Measurements from ENCODE around the gene PPP1R3D. TPM values are rescaled to one million over a fixed set of nuclear protein-coding genes. Genes with fewer than 3 reads are reported as not detected.

PPP1R3D gene
- total and polyA plus RNA-seq, 10 of the 15 experiments (the other 5 are each of a cell fraction or from before 2014, with no cell fraction given): 0.39 to 4.8 (median 2.9) TPM

DNA sequence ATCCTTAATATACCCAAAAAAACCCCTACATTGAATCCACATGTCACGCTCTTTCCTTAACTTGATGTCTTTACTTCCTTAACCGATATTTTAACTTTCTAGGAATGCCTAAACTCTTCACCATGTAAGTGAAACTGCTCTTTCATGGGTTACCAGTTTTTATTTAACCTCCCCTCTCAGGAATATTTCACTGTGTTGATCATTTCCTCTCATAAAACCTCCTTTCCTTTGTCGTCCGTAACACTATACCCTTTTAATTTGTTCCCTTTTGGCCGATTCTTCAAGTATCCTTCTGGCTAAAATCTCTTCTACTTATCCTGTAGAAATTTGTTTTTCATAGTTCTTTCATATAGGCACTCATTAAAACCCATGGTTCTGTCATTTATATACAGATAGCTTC, 31.2 kb downstream of the PPP1R3D start (continued):
- TF ChIP-seq, protein P1, sequence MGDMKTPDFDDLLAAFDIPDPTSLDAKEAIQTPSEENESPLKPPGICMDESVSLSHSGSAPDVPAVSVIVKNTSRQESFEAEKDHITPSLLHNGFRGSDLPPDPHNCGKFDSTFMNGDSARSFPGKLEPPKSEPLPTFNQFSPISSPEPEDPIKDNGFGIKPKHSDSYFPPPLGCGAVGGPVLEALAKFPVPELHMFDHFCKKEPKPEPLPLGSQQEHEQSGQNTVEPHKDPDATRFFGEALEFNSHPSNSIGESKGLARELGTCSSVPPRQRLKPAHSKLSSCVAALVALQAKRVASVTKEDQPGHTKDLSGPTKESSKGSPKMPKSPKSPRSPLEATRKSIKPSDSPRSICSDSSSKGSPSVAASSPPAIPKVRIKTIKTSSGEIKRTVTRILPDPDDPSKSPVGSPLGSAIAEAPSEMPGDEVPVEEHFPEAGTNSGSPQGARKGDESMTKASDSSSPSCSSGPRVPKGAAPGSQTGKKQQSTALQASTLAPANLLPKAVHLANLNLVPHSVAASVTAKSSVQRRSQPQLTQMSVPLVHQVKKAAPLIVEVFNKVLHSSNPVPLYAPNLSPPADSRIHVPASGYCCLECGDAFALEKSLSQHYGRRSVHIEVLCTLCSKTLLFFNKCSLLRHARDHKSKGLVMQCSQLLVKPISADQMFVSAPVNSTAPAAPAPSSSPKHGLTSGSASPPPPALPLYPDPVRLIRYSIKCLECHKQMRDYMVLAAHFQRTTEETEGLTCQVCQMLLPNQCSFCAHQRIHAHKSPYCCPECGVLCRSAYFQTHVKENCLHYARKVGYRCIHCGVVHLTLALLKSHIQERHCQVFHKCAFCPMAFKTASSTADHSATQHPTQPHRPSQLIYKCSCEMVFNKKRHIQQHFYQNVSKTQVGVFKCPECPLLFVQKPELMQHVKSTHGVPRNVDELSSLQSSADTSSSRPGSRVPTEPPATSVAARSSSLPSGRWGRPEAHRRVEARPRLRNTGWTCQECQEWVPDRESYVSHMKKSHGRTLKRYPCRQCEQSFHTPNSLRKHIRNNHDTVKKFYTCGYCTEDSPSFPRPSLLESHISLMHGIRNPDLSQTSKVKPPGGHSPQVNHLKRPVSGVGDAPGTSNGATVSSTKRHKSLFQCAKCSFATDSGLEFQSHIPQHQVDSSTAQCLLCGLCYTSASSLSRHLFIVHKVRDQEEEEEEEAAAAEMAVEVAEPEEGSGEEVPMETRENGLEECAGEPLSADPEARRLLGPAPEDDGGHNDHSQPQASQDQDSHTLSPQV (IDR thresholded peaks at IDR 0.05): no peak
- no peak for TF ChIP-seq MYB (IDR thresholded peaks at IDR 0.05; ENCODE audit: borderline replicate concordance, low read depth, low read length)
- TF ChIP-seq, protein P2, sequence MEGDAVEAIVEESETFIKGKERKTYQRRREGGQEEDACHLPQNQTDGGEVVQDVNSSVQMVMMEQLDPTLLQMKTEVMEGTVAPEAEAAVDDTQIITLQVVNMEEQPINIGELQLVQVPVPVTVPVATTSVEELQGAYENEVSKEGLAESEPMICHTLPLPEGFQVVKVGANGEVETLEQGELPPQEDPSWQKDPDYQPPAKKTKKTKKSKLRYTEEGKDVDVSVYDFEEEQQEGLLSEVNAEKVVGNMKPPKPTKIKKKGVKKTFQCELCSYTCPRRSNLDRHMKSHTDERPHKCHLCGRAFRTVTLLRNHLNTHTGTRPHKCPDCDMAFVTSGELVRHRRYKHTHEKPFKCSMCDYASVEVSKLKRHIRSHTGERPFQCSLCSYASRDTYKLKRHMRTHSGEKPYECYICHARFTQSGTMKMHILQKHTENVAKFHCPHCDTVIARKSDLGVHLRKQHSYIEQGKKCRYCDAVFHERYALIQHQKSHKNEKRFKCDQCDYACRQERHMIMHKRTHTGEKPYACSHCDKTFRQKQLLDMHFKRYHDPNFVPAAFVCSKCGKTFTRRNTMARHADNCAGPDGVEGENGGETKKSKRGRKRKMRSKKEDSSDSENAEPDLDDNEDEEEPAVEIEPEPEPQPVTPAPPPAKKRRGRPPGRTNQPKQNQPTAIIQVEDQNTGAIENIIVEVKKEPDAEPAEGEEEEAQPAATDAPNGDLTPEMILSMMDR (IDR thresholded peaks at IDR 0.05 in 2 of 3, conservative IDR thresholded peaks at IDR 0.05 in 1 of 3; ENCODE audit: control insufficient read depth in 2 of 3, extremely low read depth in 1 of 3, insufficient read depth in 1 of 3, low read depth in 3 of 3, low read length in 3 of 3): no peak

DNA sequence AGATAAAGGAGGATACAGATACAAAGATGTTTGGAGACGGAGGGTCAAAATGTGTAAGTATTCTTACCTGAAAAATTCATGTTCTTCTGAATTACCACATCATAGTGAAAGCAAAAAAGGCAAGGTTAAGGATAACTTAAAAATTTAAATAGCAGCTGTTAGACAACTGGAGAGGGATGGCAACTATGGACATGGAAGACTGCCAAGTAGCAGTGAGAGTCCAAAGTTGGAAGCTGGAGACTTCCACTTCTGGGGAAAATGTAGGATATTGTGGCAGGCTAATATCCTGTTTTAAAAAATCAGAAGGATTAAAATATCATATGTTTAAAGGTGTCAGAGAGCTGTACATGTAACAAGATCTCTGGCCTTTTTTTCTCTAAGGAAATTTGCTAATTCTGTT, 36.5 kb downstream of the PPP1R3D start:
- no peak overlapping the region for H3K4me2 ChIP-seq (ENCODE audit: control insufficient read depth, insufficient read depth)
- no peaks in the 10 kb centered on the region for H3K27me3 ChIP-seq (replicated peaks in 1 of 2; ENCODE audit: control insufficient read depth in 2 of 2, insufficient read depth in 2 of 2, low read length in 1 of 2)
- no peaks in the 10 kb centered on the region for H3K4me1 ChIP-seq (ENCODE audit: control insufficient read depth, insufficient read depth, low read length)
- ChIA-PET SMC1A (ENCODE audit: uncharacterized antibody, unreplicated experiment) (interaction anchor here (0.5 kb wide), 1 partner anchor 174 kb away, joined by 3 read pairs; no protein-coding TSS in a partner anchor), POLR2A (no interaction called here), CTCF (no interaction called here), RAD21 (ENCODE audit: unreplicated experiment) (no interaction called here)
- no peak overlapping the region for H3K27ac ChIP-seq (ENCODE audit: control insufficient read depth, insufficient read depth)
- DNase-seq (ENCODE audit: low read depth, low spot score): no peak
- in situ Hi-C loops (cut with MboI) (no loop called here), intact Hi-C loops (cut with micrococcal nuclease; ENCODE audit: unreplicated experiment) (no loop called here)
- no peak overlapping the region for H3K9ac ChIP-seq (ENCODE audit: control insufficient read depth, insufficient read depth, low read length)
- H3K4me3 ChIP-seq: no peak overlapping the region
- BruUV-seq (replicated peaks): no TSS peak
- no peaks in the 10 kb centered on the region for H4K20me1 ChIP-seq (ENCODE audit: control insufficient read depth, insufficient read depth)
- H3K36me3 ChIP-seq (ENCODE audit: control insufficient read depth in 2 of 2, insufficient read depth in 2 of 2, low read length in 1 of 2): no peaks in the 10 kb centered on the region
- H3K79me2 ChIP-seq (ENCODE audit: control insufficient read depth, insufficient read depth, low read length): no peaks in the 10 kb centered on the region
- H2AFZ ChIP-seq (ENCODE audit: control insufficient read depth, low read depth, low read length): no peak overlapping the region
- no peak for FAIRE-seq
- no peaks in the 10 kb centered on the region for H3K9me3 ChIP-seq (replicated peaks; ENCODE audit: control insufficient read depth, insufficient read depth, low read length)
- 86% methylated on average over 1 of the region's 1 CpG for WGBS (ENCODE audit: insufficient coverage, insufficient replicate concordance, low lambda C conversion rate, missing lambda C conversion rate)
- ATAC-seq: no peak
- TF ChIP-seq ATF7 (IDR thresholded peaks at IDR 0.05; ENCODE audit: low read depth): no peak
- TF ChIP-seq BHLHE40 (IDR thresholded peaks at IDR 0.05; ENCODE audit: borderline replicate concordance in 1 of 2, low read depth in 2 of 2, low read length in 1 of 2): no peak
- no peak for TF ChIP-seq DPF2 (IDR thresholded peaks at IDR 0.05)
- TF ChIP-seq BMI1 (IDR thresholded peaks at IDR 0.05; ENCODE audit: borderline replicate concordance): no peak
- TF ChIP-seq TCF3 (IDR thresholded peaks at IDR 0.05; ENCODE audit: borderline replicate concordance, insufficient read depth, low read depth, low read length): no peak
- no peak for TF ChIP-seq CBFB (IDR thresholded peaks at IDR 0.05; ENCODE audit: low read depth)
- TF ChIP-seq HDAC6 (IDR thresholded peaks at IDR 0.05; ENCODE audit: unreplicated experiment): no peak
- TF ChIP-seq ZBED1 (IDR thresholded peaks at IDR 0.05; ENCODE audit: borderline replicate concordance): no peak
- no peak for TF ChIP-seq EP300 (IDR thresholded peaks at IDR 0.05; ENCODE audit: borderline replicate concordance in 1 of 2, control insufficient read depth in 1 of 2, low read depth in 2 of 2, low read length in 2 of 2)
- TF ChIP-seq MEF2B (IDR thresholded peaks at IDR 0.05; ENCODE audit: partially characterized antibody, poor library complexity, severe bottlenecking): no peak
- TF ChIP-seq, protein P3, sequence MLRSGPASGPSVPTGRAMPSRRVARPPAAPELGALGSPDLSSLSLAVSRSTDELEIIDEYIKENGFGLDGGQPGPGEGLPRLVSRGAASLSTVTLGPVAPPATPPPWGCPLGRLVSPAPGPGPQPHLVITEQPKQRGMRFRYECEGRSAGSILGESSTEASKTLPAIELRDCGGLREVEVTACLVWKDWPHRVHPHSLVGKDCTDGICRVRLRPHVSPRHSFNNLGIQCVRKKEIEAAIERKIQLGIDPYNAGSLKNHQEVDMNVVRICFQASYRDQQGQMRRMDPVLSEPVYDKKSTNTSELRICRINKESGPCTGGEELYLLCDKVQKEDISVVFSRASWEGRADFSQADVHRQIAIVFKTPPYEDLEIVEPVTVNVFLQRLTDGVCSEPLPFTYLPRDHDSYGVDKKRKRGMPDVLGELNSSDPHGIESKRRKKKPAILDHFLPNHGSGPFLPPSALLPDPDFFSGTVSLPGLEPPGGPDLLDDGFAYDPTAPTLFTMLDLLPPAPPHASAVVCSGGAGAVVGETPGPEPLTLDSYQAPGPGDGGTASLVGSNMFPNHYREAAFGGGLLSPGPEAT (IDR thresholded peaks at IDR 0.05; ENCODE audit: low read depth): no peak
- no peak for TF ChIP-seq WRNIP1 (IDR thresholded peaks at IDR 0.05; ENCODE audit: borderline replicate concordance, low read depth, low read length)
- TF ChIP-seq NFXL1 (IDR thresholded peaks at IDR 0.05; ENCODE audit: borderline replicate concordance): no peak

Data from GM12878 (cell line).